ENCODE measurements around the gene SPTBN1. TPM values are rescaled to one million over a fixed set of nuclear protein-coding genes. Genes with fewer than 3 reads are reported as not detected.

SPTBN1 gene
- total and polyA plus RNA-seq, 2 of the 13 experiments (the other 11 are each of a cell fraction or from before 2014, with no cell fraction given) = 123 to 299 TPM

GRCh38 chr2:54457323-54458023, 1.3 kb downstream of the SPTBN1 start (continued):
- TF ChIP-seq MED13 (CRISPR knock-in tag; IDR thresholded peaks at IDR 0.05) = no peak
- no peak for TF ChIP-seq WIZ (CRISPR knock-in tag; IDR thresholded peaks at IDR 0.05)
- no peak for TF ChIP-seq MBD4 (IDR thresholded peaks at IDR 0.05; ENCODE audit: borderline replicate concordance, low read length)
- TF ChIP-seq ZNF883 (CRISPR knock-in tag; IDR thresholded peaks at IDR 0.05; ENCODE audit: not compliant biosample characterization) = peak; percentile 58
- TF ChIP-seq TRAFD1 (CRISPR knock-in tag; IDR thresholded peaks at IDR 0.05; ENCODE audit: borderline replicate concordance) = no peak
- TF ChIP-seq PAWR (CRISPR knock-in tag; IDR thresholded peaks at IDR 0.05; ENCODE audit: borderline replicate concordance) = no peak
- no peak for TF ChIP-seq BHLHE40 (IDR thresholded peaks at IDR 0.05; ENCODE audit: low read length)
- no peak for TF ChIP-seq GLMP (CRISPR knock-in tag; IDR thresholded peaks at IDR 0.05; ENCODE audit: borderline replicate concordance)
- TF ChIP-seq HMGXB3 (CRISPR knock-in tag; IDR thresholded peaks at IDR 0.05; ENCODE audit: borderline replicate concordance) = 0 out of 2 replicates have a peak, but pooled peaks have one; percentile 12
- no peak for TF ChIP-seq RORA (CRISPR knock-in tag; IDR thresholded peaks at IDR 0.05)
- TF ChIP-seq JARID2 (CRISPR knock-in tag; IDR thresholded peaks at IDR 0.05; ENCODE audit: insufficient replicate concordance) = no peak
- TF ChIP-seq SP140L (CRISPR knock-in tag; IDR thresholded peaks at IDR 0.05; ENCODE audit: borderline replicate concordance) = no peak
- no peak for TF ChIP-seq ZBTB37 (CRISPR knock-in tag; IDR thresholded peaks at IDR 0.05)
- no peak for TF ChIP-seq THAP9 (CRISPR knock-in tag; IDR thresholded peaks at IDR 0.05; ENCODE audit: borderline replicate concordance)
- TF ChIP-seq ZFP41 (CRISPR knock-in tag; IDR thresholded peaks at IDR 0.05; ENCODE audit: borderline replicate concordance) = no peak
- TF ChIP-seq HOXA5 (CRISPR knock-in tag; IDR thresholded peaks at IDR 0.05) = no peak
- no peak for TF ChIP-seq ZMAT3 (CRISPR knock-in tag; conservative IDR thresholded peaks at IDR 0.05)
